Tibial artery (tissue), 4 donors: ENCODE results near the gene SDK2.

Source experiments
- DNase-seq, 2 donors: peaks; one replicate each; pipeline ENCODE4 v3.0.0-alpha.2; 2019
- H3K27ac ChIP-seq, 2 donors: fragments of 200-600 bp; sonication (generic) in 1 of 2; 1 replicate in 1 of 2; 2 replicates in 1 of 2; pipeline ENCODE4 v1.5.1; 2018 to 2019; ENCODE audit warnings: mild to moderate bottlenecking in 1 of 2
- H3K27me3 ChIP-seq, 2 donors: fragments of 200-600 bp; sonication (generic) in 1 of 2; one replicate each; pipeline versions ENCODE4 v1.5.1 to v1.6.0; 2016 to 2019
- H3K36me3 ChIP-seq, 3 donors: fragments of 200-600 bp; sonication (generic) in 2 of 3; one replicate each; pipeline ENCODE4 v1.5.1; 2016 to 2019; ENCODE audit warnings: mild to moderate bottlenecking in 2 of 3
- H3K4me1 ChIP-seq, 4 donors: fragments of 200-600 bp; sonication (generic) in 2 of 4; 1 replicate in 3 of 4; 2 replicates in 1 of 4; pipeline ENCODE4 v1.5.1; 2016 to 2019
- H3K4me3 ChIP-seq, 2 donors: fragments of 200-600 bp; sonication (generic) in 1 of 2; 1 replicate in 1 of 2; 2 replicates in 1 of 2; pipeline ENCODE4 v1.5.1; 2018 to 2019; ENCODE audit warnings: mild to moderate bottlenecking in 2 of 2
- H3K9me3 ChIP-seq, 3 donors: fragments of 200-600 bp; sonication (generic) in 1 of 3; one replicate each; pipeline ENCODE4 v1.5.1; 2016 to 2019
- intact Hi-C: fragments of 100-400 bp; cut with DNase I; formaldehyde crosslinking; loops from one replicate; pipeline ENCODE4 v1.15.0; 2023; ENCODE audit warnings: low total_unique reads
- TF ChIP-seq, protein P1 (sequence below), 2 experiments: fragments of 200-600 bp in 1 of 2; fragments of 450-650 bp in 1 of 2; IDR thresholded peaks; one replicate each; pipeline ENCODE4 v1.5.1; 2017 to 2019; ENCODE audit warnings: antibody characterized with exemption in 2 of 2, mild to moderate bottlenecking in 1 of 2, moderate library complexity in 1 of 2

SDK2 gene

DNA sequence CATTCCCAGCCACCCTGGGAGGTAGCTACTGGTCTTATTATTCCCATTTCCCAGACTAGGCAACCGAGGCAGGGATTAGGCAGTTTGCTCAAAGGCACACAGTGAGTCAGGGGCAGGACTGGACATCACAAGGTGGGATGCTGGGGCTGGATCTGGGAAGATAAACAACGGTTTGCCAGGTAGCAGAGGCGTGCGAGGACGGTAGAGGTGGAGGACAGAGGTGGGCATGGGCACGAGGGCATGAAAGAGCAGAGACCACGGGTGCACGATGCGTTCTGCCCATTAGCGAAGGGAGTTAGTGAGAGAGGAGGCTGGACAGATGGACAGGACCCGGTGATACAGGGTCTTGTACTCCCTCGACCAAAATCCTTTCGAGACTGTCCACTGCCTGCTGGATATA is 148.0 kb downstream of the SDK2 start:
- Histone ChIP-seq H3K9me3 (no peaks in the 10 kb centered on the region), H3K36me3 (no peaks in the 10 kb centered on the region), H3K27ac (no peak overlapping the region), H3K27me3 (peaks cover 0 to 45% of the 10 kb centered on the region in 2 donors), H3K4me1 (no peaks in the 10 kb centered on the region), H3K4me3 (no peak overlapping the region)
- TF ChIP-seq, protein P1, sequence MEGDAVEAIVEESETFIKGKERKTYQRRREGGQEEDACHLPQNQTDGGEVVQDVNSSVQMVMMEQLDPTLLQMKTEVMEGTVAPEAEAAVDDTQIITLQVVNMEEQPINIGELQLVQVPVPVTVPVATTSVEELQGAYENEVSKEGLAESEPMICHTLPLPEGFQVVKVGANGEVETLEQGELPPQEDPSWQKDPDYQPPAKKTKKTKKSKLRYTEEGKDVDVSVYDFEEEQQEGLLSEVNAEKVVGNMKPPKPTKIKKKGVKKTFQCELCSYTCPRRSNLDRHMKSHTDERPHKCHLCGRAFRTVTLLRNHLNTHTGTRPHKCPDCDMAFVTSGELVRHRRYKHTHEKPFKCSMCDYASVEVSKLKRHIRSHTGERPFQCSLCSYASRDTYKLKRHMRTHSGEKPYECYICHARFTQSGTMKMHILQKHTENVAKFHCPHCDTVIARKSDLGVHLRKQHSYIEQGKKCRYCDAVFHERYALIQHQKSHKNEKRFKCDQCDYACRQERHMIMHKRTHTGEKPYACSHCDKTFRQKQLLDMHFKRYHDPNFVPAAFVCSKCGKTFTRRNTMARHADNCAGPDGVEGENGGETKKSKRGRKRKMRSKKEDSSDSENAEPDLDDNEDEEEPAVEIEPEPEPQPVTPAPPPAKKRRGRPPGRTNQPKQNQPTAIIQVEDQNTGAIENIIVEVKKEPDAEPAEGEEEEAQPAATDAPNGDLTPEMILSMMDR (IDR thresholded peaks at IDR 0.05) = no peak
- intact Hi-C loops = no loop called here
- no peak for DNase-seq

DNA sequence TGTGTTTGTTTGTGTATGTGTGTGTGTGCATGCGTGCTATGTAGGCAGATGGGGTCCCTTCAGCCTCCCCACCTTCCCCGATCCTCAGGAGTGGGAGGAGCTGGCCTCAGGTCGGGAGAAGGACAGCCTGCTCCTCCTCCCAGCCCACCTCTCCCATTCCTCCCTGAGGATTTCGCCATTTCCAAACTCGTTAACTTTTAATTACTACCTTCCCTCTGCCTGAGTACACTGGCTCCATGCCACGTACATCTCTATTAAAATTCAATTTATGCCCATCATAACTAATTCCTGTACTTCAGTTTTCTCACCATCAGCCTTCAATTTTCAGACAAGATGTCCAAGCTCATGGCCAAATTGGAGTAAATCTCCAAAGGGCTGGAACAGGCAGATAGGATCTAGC is 148.6 kb downstream of the SDK2 start:
- Histone ChIP-seq H3K27ac (no peak overlapping the region), H3K4me3 (no peak overlapping the region), H3K27me3 (peaks cover 0 to 45% of the 10 kb centered on the region in 2 donors), H3K4me1 (no peaks in the 10 kb centered on the region), H3K36me3 (no peaks in the 10 kb centered on the region), H3K9me3 (no peaks in the 10 kb centered on the region)
- no peak for DNase-seq
- TF ChIP-seq, protein P1 (IDR thresholded peaks at IDR 0.05) = no peak
- intact Hi-C loops = no loop called here

DNA sequence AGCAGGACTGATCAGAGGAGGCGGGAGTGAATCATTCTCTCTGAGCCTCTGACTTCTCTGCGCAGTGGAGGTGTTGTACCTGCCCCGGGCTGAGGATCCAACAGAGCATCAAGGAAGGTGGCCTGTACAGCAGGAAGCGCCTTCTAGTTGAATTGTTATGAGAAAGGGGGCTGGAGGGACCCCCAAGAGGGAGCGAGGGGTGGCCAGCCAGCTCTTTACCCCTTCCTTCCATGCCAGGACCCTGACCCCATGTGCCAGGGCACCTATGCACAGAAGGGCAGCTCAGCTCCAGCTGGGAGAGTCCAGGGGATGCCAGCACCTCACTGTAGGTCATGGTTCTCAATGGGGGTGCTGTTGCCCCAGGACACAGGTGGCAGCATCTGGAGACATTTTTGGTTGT is 149.3 kb downstream of the SDK2 start:
- TF ChIP-seq, protein P1 (IDR thresholded peaks at IDR 0.05) = no peak
- Histone ChIP-seq H3K27me3 (peaks cover 0 to 45% of the 10 kb centered on the region in 2 donors), H3K4me3 (no peak overlapping the region), H3K9me3 (no peaks in the 10 kb centered on the region), H3K4me1 (no peaks in the 10 kb centered on the region), H3K36me3 (no peaks in the 10 kb centered on the region), H3K27ac (no peak overlapping the region)
- intact Hi-C loops = no loop called here
- DNase-seq = no peak

DNA sequence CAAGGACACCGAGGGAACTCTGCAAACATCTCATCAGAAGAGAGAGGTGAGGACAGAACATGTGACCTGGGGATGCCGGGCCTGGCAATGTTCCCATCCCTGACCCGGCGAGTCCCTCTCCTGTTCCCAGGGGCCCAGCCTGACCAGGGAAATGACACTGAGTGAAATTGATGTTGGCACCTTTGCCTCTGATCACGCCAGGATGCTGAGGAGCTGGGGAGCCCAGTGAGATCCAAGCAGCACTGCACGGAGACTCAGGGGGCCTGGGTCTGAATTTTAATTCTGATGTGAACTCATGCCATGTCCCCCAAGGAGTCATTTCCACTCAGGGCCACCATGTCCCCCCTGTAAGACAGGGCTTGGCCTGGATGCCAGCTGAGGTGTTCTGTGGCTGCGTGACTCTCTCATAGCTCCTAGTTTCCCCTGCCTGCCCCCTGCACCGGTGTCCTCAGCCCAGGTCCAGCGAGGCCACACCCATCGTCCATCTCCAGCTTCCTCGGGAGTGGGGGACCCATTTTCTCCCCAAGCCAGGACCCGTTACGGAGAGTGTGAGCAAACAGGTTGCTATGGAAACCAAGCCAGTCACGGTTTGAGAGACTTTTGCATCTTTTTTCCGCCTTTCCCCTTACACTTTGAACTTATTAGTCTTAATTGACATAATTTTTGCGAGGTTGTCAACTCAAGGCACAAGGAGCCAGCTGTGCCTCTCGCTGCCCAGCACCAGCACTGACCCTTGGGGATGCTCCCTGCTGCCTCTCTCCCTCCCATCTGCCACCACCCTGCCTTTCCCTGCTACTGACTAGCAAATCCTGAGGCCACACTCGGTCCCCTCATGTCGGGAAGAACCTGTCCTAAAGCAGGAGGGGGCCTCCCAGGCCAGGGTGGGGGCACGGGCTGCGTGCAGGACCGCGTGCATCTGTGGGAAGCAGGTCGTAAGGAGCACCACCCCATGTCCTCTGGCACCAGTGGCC is 150.0 kb downstream of the SDK2 start:
- no peak overlapping the region for H3K4me3 ChIP-seq
- H3K27ac ChIP-seq = no peak overlapping the region
- H3K9me3 ChIP-seq = no peaks in the 10 kb centered on the region
- DNase-seq = no peak
- TF ChIP-seq, protein P1 (IDR thresholded peaks at IDR 0.05) = no peak
- intact Hi-C loops = no loop called here
- no peaks in the 10 kb centered on the region for H3K36me3 ChIP-seq
- no peaks in the 10 kb centered on the region for H3K4me1 ChIP-seq
- H3K27me3 ChIP-seq = peaks cover 0 to 43% of the 10 kb centered on the region in 2 donors

DNA sequence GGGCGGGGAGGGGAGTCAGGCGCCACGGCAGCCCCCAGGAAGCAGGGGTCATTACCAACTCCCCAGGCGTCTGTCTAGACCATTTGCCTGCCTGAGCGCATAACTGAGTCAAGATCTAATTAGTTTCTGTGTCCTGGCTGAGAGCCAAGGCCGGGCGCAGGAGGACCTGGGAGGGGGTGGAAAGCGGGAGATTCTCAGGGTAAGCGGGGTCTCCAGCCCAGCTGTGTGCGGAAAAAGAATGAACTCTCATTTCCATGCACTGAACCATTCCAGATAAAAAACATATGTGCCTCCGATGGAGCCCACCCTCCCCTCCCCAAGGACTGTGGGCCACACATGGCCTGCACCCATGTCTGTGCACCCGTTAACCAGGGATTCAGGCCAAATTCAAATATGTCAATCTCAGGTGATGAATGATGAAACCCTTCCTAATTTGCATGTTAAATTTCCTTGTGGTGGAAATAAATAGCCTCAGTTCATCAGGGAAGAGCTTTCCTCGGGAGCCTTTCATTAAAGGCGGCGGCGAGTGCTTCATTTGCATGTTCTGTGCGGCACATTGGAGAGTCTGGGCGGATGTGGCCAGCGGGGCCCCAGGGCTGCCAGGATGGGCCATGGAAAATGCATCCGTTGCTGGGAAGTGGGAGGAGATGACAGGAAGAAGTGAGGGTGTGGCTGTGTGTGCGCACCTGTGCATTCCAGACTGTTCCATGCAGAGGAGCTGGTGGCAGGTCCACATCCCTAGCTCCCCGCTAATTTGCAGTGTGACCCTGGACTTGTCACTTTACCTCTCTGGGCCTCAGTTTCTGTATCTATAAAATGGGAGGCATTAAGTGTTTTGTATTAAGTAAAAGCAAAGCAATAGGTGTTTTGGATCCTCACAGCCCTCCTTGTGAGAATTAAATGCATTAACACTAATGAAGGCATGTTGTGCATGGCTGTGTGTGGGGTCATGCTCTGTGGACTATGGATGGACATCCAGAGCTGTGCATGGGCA is 151.1 kb downstream of the SDK2 start:
- Histone ChIP-seq H3K27ac (no peak overlapping the region), H3K4me3 (no peak overlapping the region), H3K36me3 (no peaks in the 10 kb centered on the region), H3K27me3 (peaks cover 0 to 40% of the 10 kb centered on the region in 2 donors), H3K4me1 (no peaks in the 10 kb centered on the region), H3K9me3 (no peaks in the 10 kb centered on the region)
- intact Hi-C loops = no loop called here
- no peak for DNase-seq
- TF ChIP-seq, protein P1 (IDR thresholded peaks at IDR 0.05) = no peak
